Measurements from ENCODE around the gene SMIM10L2A.
"Not testable (repeated sequence)": the region's sequence is repeated elsewhere in the genome, so short reads cannot be mapped to it uniquely, and the experiment has no call there.

SMIM10L2A gene

DNA sequence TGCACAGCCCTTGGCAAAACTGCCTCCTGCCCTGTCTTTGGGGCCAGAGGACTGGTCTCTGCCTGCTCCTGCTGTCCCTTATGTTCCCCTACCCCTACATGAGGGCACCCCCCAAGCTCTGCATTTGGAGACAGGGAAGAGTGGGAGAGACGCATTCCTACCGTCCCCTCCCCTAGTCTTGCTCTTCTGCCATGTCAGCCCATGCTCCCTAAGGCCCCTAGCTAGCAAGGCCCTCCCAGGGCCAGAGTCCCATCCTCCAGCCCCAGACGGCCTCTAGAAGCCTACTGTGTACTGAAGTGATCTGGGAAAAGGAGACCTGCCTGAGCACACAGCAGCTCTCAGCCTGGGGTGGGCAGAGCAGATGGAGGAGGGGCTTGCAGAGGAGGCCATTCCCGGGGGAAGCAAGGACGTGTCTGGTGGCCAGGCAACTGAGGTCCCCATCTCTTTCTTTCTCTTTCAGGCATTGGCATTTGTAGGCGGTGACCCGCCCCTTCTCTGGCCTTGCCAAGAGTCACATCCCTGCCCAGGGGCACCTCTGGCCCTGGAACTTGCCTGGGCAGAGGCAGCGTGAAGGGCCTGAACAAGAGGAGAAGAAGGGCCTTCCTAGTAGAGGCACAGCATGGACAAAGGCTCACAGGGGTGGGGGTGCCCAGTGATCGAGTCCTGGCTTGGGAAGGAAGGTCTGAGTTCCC, 1.6 kb downstream of the SMIM10L2A start:
- DNase-seq (ENCODE audit: low spot score): not testable (repeated sequence)

DNA sequence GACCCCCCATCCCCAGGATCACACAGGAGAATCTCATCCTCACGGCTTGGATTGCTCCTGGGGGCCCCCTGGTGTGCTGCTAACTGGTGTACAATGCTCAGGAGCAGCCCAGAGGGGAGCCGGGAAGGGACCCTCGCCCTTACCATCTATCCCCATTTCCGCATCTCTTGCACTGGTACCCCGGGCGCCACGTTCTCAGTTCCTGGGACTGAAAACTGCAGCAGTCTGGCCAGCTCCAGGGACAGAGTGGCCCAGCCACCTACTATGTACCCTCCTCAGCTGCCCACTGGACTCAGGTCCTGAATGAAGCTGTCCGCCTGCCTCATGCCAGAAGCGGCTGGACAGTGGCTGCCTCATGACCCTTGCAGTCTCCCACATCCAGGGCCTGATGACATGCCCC, 2.7 kb downstream of the SMIM10L2A start:
- no peak for DNase-seq (ENCODE audit: low spot score)

DNA sequence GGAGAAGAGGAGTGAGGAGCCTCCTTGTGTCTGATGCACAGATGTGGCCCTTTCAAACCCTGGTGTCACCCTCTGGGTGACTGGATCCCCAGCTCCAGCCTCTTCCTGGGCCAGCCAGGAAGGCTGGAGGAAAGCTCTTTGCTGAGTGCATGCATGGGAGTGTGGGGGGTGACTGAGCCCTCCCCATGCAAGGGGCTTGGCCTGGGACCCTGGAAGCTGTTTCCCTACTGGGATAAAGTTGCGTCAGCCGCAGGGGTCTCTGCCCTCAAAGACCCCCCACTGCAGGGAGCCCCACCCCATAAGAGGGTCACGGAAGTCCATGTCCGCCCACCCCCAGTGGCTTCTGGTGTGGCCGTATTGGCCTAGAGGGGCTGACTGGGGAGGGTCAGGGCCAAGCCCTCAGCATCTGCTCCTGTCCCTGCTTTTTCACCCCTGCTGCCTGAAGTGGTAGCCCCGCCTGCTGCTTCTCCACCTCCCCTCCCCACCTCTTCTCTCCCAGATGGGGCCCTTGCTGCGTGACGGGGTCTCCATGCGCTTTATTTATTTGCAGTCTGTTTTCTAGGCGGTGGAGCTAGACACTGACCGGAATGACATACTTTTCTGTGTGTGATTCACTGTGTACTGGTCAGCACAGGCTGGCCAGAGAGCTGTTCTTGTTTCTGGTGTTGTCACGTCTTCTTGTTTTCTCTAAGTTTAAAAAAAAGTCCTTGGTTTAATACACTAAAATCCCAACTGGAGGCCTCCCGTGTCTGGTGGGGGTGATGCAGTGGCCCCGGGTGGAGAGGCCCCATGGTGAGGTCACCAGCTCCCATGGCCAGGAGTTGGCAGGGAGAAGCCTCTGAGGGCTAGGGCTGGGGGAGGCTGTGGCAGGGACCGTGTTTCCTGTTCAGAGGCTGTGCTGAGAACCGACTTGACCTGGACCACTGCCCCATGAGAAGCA, 3.6 kb downstream of the SMIM10L2A start:
- no peak for DNase-seq (ENCODE audit: low spot score)

DNA sequence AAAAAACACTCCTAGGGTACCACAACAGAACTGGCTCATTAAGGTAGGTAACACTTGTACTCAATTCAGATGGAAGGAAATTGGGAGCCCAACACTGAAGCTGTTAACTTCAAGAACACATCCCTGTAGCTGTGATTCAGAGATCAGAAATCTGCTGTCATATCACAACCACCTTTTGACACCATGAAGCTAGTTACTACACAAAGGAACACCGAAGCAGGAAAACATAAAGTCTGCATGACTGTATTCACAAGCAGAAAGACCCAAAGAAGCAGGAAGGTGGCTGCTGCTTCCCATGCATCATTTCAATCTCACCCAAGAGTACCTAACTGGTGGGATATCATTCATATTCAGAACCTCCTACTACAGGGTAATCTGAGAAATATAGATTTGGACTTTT, 7.7 kb downstream of the SMIM10L2A start:
- DNase-seq (ENCODE audit: low spot score): no peak

GRCh38 chrX:135431886-135432285, 10.1 kb downstream of the SMIM10L2A start:
- no peak for DNase-seq (ENCODE audit: low spot score)

GRCh38 chrX:135432453-135432852, 10.7 kb downstream of the SMIM10L2A start:
- no peak for DNase-seq (ENCODE audit: low spot score)

DNA sequence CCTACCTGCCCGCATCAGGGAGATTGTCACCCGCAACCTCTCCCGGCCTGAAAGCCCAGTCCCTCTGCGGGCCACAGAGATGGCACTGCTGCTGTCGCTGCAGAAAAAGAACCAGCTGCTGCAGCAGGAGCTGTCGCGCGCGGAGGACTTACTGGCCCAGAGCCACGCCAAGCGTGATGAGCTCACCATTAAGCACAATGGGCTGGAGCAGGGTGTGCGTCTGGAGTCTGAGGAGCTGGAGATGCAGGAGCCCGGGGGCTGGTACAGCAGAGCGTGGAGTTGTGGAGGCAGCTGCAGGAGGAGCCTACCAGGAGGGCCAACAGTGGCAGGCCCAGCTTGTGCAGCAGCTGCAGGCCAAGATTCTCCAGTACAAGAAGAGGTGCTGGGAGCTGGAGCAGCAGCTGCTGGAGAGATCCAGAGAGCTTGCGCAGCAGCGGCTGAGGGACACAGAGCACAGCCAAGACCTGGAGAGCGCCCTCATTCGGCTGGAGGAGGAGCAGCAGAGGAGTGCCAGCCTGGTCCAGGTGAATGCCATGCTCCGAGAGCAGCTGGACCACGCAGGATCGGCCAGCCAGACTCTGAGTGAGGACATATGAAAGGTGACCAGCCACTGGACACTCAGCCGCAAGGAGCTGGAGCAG, 11.3 kb downstream of the SMIM10L2A start:
- no peak for DNase-seq (ENCODE audit: low spot score)

- DNase-seq (ENCODE audit: low spot score): no peak
Measured at GRCh38 chrX:135433531-135434257, 11.9 kb downstream of the SMIM10L2A start.

- DNase-seq (ENCODE audit: low spot score): no peak
Measured at GRCh38 chrX:135434258-135435138, 12.8 kb downstream of the SMIM10L2A start.

GRCh38 chrX:135435139-135435922, 13.6 kb downstream of the SMIM10L2A start:
- DNase-seq (ENCODE audit: low spot score): no peak

GRCh38 chrX:135435933-135436332, 14.2 kb downstream of the SMIM10L2A start:
- DNase-seq (ENCODE audit: low spot score): no peak

DNA sequence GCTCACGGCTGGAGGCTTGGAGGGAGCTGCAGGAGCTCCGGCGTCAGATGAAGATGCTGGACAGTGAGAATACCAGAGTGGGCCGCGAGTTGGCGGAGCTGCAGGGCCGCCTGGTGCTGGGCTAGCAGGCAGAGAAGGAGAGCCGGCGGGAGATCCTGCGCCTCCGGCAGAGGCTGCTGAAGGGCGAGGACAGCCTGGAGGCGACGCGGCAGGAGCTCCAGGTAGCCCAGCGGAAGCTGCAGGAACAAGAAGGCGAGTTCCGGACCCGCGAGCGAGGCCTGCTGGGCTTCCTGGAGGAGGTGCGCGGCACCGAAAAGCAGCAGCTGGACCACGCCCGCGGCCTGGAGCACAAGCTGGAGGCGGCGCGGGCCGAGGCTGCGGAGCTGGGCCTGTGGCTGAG, 14.7 kb downstream of the SMIM10L2A start:
- no peak for DNase-seq (ENCODE audit: low spot score)

DNA sequence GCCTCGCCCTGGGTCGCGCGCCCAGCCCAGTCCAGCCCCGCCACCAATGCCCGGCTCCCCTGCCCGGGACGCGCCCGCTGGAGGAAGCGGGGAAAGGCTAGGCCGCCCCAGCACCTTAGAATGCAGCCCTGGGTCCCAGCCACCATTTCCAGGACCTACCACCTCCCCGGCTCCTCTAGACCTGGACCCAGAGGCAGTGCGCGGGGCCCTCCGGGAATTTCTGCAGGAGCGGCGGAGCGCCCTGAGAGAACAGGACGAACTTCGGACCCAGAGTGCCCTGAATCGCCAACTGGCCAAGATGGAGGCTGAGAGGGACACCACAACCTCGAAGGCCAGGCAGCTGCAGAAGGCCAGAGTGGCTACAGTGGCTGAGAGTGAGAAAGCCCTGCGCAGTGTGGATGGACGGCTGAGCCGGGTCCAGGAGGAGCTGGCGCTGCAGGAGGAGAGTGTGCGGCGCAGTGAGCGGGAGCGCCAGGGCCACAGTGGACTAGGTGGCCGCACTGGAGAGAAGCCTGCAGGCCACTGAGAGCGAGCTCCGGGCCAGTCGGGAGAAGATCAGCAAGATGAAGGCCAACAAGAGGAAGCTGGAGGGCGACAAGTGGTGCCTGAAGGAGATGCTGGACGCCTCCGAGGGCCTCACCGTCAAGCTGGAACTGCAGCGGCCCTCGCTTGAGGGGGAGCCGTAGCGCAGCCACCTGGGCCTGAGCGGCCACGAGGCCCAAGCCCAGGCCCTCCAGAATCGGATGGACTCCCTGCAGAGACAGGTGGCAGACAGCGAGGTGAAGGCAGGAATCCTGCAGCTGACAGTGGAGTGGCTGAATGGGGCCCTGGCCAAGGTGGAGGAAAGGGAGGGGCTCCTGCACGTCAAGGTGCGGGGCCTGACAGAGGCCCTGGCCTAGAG, 15.5 kb downstream of the SMIM10L2A start:
- DNase-seq (ENCODE audit: low spot score): no peak

GRCh38 chrX:135437867-135438733, 16.4 kb downstream of the SMIM10L2A start:
- no peak for DNase-seq (ENCODE audit: low spot score)

- no peak for DNase-seq (ENCODE audit: low spot score)
Measured at GRCh38 chrX:135438734-135439043, 16.9 kb downstream of the SMIM10L2A start.

DNA sequence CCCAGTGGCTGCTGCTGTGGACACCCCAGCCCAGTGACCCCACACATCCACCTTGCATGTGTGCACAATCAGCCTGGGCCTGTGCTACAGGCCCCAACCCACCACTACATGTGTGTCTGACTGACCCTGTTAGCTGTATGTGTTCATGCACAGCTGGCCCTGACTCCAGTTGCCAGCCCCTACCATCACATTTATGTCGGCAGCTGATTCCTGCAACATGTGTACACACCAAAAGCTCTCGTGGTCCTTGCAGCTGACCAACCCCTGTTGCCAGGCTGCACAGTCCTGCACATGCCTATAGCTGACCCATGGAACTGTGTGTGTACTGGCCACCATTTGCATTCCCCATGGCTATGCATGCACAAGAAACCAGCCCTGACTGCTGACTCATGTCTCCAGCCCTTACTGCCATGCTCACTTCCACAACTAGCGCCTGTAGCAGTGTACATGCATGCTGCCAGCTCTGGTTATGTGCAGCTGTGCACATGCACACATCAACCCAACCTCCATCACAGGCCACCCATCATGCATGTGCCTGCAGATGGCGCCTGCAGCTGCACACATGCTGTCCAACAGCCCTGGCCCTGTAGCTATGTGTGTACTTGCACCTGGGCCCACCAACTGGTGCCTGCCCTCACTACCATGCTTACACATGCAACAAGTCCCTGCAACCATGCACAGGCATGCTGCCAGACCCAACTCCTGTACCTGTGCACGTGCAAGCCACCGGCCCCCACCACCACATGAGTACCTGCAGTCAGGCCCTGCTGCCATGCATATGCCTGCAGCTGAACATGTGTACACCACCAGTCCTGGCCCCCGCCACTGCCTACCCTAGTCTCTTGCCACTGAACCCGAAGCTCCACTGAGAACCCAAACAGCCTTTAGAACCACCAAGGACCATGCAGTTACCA, 28.1 kb downstream of the SMIM10L2A start:
- DNase-seq (ENCODE audit: low spot score): no peak

DNA sequence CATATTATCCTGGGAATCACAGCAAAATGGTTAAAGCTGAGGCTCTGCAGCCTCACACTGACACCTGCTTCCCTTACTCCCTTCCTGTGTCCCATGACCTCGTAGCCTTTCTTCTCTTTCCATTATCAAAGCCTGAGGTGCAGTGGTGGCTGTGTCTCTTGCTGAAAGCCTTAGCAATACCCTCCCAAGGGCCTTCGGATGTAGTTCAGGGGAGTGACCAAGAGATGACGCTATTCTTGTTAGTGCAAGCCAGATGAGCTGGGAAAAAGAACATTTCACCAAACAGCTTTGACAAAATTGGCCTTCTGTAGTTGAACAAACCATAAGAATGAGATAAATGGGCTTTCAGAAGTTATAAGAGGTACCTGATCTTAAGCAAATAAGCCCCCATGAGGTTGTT, 31.6 kb downstream of the SMIM10L2A start:
- DNase-seq (ENCODE audit: low spot score): no peak

Data from iPS-NIHi11 (cell line).